DLD1 (cell line): ENCODE results near the gene DHRS7C.

Experiments
- in situ Hi-C: cut with HindIII; loops from 2 replicates; pipeline ENCODE4 v1.10.0; 2017; ENCODE audit warnings: low sequenced_read_pairs

DHRS7C gene

GRCh38 chr17:9790889-9791876, at the start of gene DHRS7C:
DHRS7C (minus strand) TSS chr17:9791592; CDS start chr17:9791284, 308 bp downstream.
- in situ Hi-C loops: no loop called here

GRCh38 chr17:9839433-9839832, 48.0 kb upstream of the DHRS7C start:
- in situ Hi-C loops: no loop called here

GRCh38 chr17:9837551-9838471, 46.4 kb upstream of the DHRS7C start:
- in situ Hi-C loops: no loop called here

GRCh38 chr17:9833922-9834321, 42.5 kb upstream of the DHRS7C start:
- in situ Hi-C loops: no loop called here

- in situ Hi-C loops: no loop called here
Measured at GRCh38 chr17:9830711-9831110, 39.3 kb upstream of the DHRS7C start.

- in situ Hi-C loops: no loop called here
Measured at GRCh38 chr17:9829343-9829742, 38.0 kb upstream of the DHRS7C start.

GRCh38 chr17:9828296-9829295, 37.2 kb upstream of the DHRS7C start:
- in situ Hi-C loops: no loop called here

GRCh38 chr17:9825641-9826150, 34.3 kb upstream of the DHRS7C start, which contains the start of gene GLP2R:
GLP2R (plus strand) TSS chr17:9825924; CDS start chr17:9826064, 140 bp downstream.
- in situ Hi-C loops: no loop called here

GRCh38 chr17:9824797-9825338, 33.5 kb upstream of the DHRS7C start:
- in situ Hi-C loops: no loop called here

- in situ Hi-C loops: no loop called here
Measured at GRCh38 chr17:9824094-9824493, 32.7 kb upstream of the DHRS7C start.

GRCh38 chr17:9821921-9822320, 30.5 kb upstream of the DHRS7C start, which contains the start of gene GSG1L2:
GSG1L2 (minus strand) TSS chr17:9822079; CDS start chr17:9822071, 8 bp downstream.
- in situ Hi-C loops: no loop called here

- in situ Hi-C loops: no loop called here
Measured at GRCh38 chr17:9820448-9820847, 29.1 kb upstream of the DHRS7C start.

- in situ Hi-C loops: no loop called here
Measured at GRCh38 chr17:9818760-9819159, 27.4 kb upstream of the DHRS7C start.

- in situ Hi-C loops: no loop called here
Measured at GRCh38 chr17:9817086-9817485, 25.7 kb upstream of the DHRS7C start.

GRCh38 chr17:9816472-9816871, 25.1 kb upstream of the DHRS7C start:
- in situ Hi-C loops: no loop called here

GRCh38 chr17:9814337-9814945, 23.0 kb upstream of the DHRS7C start:
- in situ Hi-C loops: no loop called here

- in situ Hi-C loops: no loop called here
Measured at GRCh38 chr17:9813166-9813565, 21.8 kb upstream of the DHRS7C start.

- in situ Hi-C loops: no loop called here
Measured at GRCh38 chr17:9811537-9811936, 20.1 kb upstream of the DHRS7C start.

- in situ Hi-C loops: no loop called here
Measured at GRCh38 chr17:9811086-9811485, 19.7 kb upstream of the DHRS7C start.
